Subcutaneous abdominal adipose tissue (tissue), 5 donors: ENCODE data around the gene TP73.

ENCODE experiments used
- H3K27ac ChIP-seq: one replicate; pipeline ENCODE4 v1.7.0; 2013; ENCODE audit warnings: low read depth, mild to moderate bottlenecking, inconsistent platforms, low read length, moderate library complexity
- H3K27me3 ChIP-seq, 5 donors: one replicate each; pipeline ENCODE4 v1.7.0; 2013; ENCODE audit warnings: low read length in 5 of 5, inconsistent platforms in 1 of 5; ENCODE audit not compliant: control insufficient read depth in 5 of 5, insufficient read depth in 4 of 5
- H3K36me3 ChIP-seq, 5 donors: one replicate each; pipeline ENCODE4 v1.7.0; 2013; ENCODE audit warnings: low read length in 5 of 5; ENCODE audit not compliant: control insufficient read depth in 5 of 5, insufficient read depth in 5 of 5
- H3K4me1 ChIP-seq, 5 donors: one replicate each; pipeline ENCODE4 v1.7.0; 2013; ENCODE audit warnings: low read length in 5 of 5, mild to moderate bottlenecking in 3 of 5, moderate library complexity in 1 of 5; ENCODE audit not compliant: control insufficient read depth in 5 of 5, insufficient read depth in 5 of 5
- H3K4me3 ChIP-seq, 5 donors: one replicate each; pipeline ENCODE4 v1.7.0; 2013; ENCODE audit warnings: low read length in 5 of 5, low read depth in 1 of 5
- H3K9ac ChIP-seq, 5 donors: one replicate each; pipeline ENCODE4 v1.7.0; 2013; ENCODE audit warnings: low read length in 5 of 5, mild to moderate bottlenecking in 4 of 5, moderate library complexity in 3 of 5
- H3K9me3 ChIP-seq, 5 donors: one replicate each; pipeline ENCODE4 v1.7.0; 2013; ENCODE audit warnings: low read length in 5 of 5; ENCODE audit not compliant: control insufficient read depth in 5 of 5
- donor health status: healthy.
- donor health status: healthy.
- donor health status: healthy.
- donor health status: healthy.
- donor health status: healthy.

The TP73 gene

GRCh38 chr1:3661631-3662030 is 9.3 kb downstream of the TP73 start:
- H3K27me3 ChIP-seq: peaks cover 8 to 29% (median 23%) of the 10 kb centered on the region in 5 donors
- no peaks in the 10 kb centered on the region for H3K4me1 ChIP-seq
- no peaks in the 10 kb centered on the region for H3K9me3 ChIP-seq
- H3K9ac ChIP-seq: no peak overlapping the region
- no peak overlapping the region for H3K4me3 ChIP-seq
- no peak overlapping the region for H3K27ac ChIP-seq
- no peaks in the 10 kb centered on the region for H3K36me3 ChIP-seq

DNA sequence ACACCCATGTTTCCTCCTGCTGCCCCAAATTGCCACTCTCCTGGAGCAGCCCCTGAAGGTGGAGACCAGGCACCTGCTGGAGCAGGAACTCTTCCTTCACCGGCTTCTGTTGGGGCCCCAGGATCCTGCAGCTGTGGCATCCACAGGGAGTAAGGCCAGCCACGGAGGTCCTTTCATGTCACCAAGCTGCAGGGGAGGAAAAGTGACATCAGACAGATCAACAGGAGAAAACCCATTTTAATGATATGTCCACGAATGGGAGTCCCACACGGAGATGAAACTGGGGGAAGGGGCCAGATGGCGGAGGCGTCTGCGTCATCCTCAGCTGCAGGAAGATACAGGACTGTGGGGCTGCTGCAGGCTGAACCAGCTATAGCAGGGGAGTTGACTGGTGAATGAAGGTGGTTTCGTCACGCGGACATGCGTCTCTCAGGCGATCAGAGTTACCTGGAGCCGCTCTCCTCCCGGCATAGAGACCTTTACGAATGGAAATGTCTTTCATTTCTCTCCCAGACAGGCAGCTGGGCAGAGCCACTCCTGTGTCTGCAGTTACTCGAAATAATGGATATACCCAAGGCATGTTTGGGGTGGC is 9.9 kb downstream of the TP73 start:
- Histone ChIP-seq H3K36me3 (no peaks in the 10 kb centered on the region), H3K27ac (no peak overlapping the region), H3K9me3 (no peaks in the 10 kb centered on the region), H3K4me3 (no peak overlapping the region), H3K9ac (no peak overlapping the region), H3K27me3 (peaks cover 8 to 28% (median 22%) of the 10 kb centered on the region in 5 donors), H3K4me1 (no peaks in the 10 kb centered on the region)

GRCh38 chr1:3663999-3664699 is 11.8 kb downstream of the TP73 start:
- H3K27me3 ChIP-seq: peaks cover 4 to 21% (median 16%) of the 10 kb centered on the region in 5 donors
- peaks cover 0 to 7% (median 6%) of the 10 kb centered on the region in 5 donors for H3K4me1 ChIP-seq
- H3K27ac ChIP-seq: no peak overlapping the region
- H3K9ac ChIP-seq: no peak overlapping the region
- H3K9me3 ChIP-seq: no peaks in the 10 kb centered on the region
- H3K36me3 ChIP-seq: no peaks in the 10 kb centered on the region
- H3K4me3 ChIP-seq: no peak overlapping the region

- H3K27ac ChIP-seq: no peak overlapping the region
- peaks cover 4 to 24% (median 19%) of the 10 kb centered on the region in 5 donors for H3K27me3 ChIP-seq
- H3K4me1 ChIP-seq: peaks cover 0 to 12% (median 11%) of the 10 kb centered on the region in 5 donors
Observed at GRCh38 chr1:3664700-3665375, 12.5 kb downstream of the TP73 start.

GRCh38 chr1:3668148-3668547 is 15.8 kb downstream of the TP73 start:
- no peak overlapping the region for H3K27ac ChIP-seq
- H3K4me1 ChIP-seq: peaks cover 0 to 12% (median 11%) of the 10 kb centered on the region in 5 donors
- H3K36me3 ChIP-seq: no peaks in the 10 kb centered on the region
- H3K4me3 ChIP-seq: no peak overlapping the region
- no peaks in the 10 kb centered on the region for H3K9me3 ChIP-seq
- H3K9ac ChIP-seq: no peak overlapping the region
- H3K27me3 ChIP-seq: peaks cover 14 to 46% (median 36%) of the 10 kb centered on the region in 5 donors

More at GRCh38 chr1:3664700-3665375, 12.5 kb downstream of the TP73 start:
- H3K9ac ChIP-seq: no peak overlapping the region
- no peaks in the 10 kb centered on the region for H3K9me3 ChIP-seq
- no peak overlapping the region for H3K4me3 ChIP-seq
- no peaks in the 10 kb centered on the region for H3K36me3 ChIP-seq

- Histone ChIP-seq H3K9me3 (no peaks in the 10 kb centered on the region), H3K9ac (no peak overlapping the region), H3K27ac (no peak overlapping the region), H3K4me3 (no peak overlapping the region), H3K36me3 (no peaks in the 10 kb centered on the region), H3K4me1 (peaks cover 0 to 12% (median 11%) of the 10 kb centered on the region in 5 donors), H3K27me3 (peaks cover 19 to 52% (median 38%) of the 10 kb centered on the region in 5 donors)
Observed at GRCh38 chr1:3668585-3669300, 16.4 kb downstream of the TP73 start.

DNA sequence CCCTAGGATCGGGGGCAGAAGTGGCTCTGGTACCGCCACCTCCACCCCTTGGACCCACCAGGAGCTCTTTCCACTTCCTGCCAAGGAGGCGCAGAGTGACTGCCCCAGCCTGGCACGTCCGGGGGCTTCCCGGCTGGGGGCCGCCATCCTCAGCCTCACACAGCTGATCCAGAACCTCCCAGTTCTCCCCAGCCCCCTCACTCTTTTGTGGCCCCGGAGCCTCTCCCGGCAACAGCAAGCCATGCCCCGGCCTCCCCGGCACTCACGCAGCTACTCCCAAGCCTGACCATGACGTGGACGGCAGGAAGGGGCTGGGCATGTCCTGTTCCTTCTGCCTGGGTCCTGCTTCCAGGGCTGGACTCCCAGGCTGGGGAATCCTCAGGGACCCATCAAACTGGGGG is 17.1 kb downstream of the TP73 start:
- Histone ChIP-seq H3K4me3 (no peak overlapping the region), H3K27me3 (peaks cover 17 to 55% (median 43%) of the 10 kb centered on the region in 5 donors)

GRCh38 chr1:3669971-3670431 is 17.7 kb downstream of the TP73 start:
- peaks cover 17 to 59% (median 47%) of the 10 kb centered on the region in 5 donors for H3K27me3 ChIP-seq

More for the DNA sequence above, 17.1 kb downstream of the TP73 start:
- Histone ChIP-seq H3K9ac (no peak overlapping the region), H3K4me1 (peaks cover 0 to 12% (median 11%) of the 10 kb centered on the region in 5 donors), H3K27ac (no peak overlapping the region), H3K36me3 (no peaks in the 10 kb centered on the region), H3K9me3 (no peaks in the 10 kb centered on the region)

GRCh38 chr1:3670823-3671265 is 18.5 kb downstream of the TP73 start:
- Histone ChIP-seq H3K27ac (no peak overlapping the region), H3K36me3 (no peaks in the 10 kb centered on the region), H3K9me3 (no peaks in the 10 kb centered on the region), H3K4me3 (no peak overlapping the region), H3K4me1 (peaks cover 0 to 12% (median 11%) of the 10 kb centered on the region in 5 donors), H3K9ac (no peak overlapping the region), H3K27me3 (peaks cover 17 to 63% (median 47%) of the 10 kb centered on the region in 5 donors)

More at GRCh38 chr1:3669971-3670431, 17.7 kb downstream of the TP73 start:
- Histone ChIP-seq H3K27ac (no peak overlapping the region), H3K4me1 (peaks cover 0 to 12% (median 11%) of the 10 kb centered on the region in 5 donors), H3K4me3 (no peak overlapping the region), H3K9me3 (no peaks in the 10 kb centered on the region), H3K9ac (no peak overlapping the region), H3K36me3 (no peaks in the 10 kb centered on the region)
